ENCODE data around the gene GKN1.
A peak's percentile ranks its signal among the peaks of the same experiment; 100 is the strongest.

The GKN1 gene

GRCh38 chr2:69010437-69011194 is 36.2 kb downstream of the GKN1 start:
- DNase-seq: no peak

GRCh38 chr2:69011611-69012157 is 37.2 kb downstream of the GKN1 start:
- DNase-seq: no peak

- DNase-seq: no peak
These were observed 38.1 kb downstream of the GKN1 start for GRCh38 chr2:69012310-69013141.

GRCh38 chr2:69013142-69013839 is 38.9 kb downstream of the GKN1 start, which contains the start of gene ANTXR1:
TSS of gene ANTXR1 (plus strand) at chr2:69013179. CDS start at chr2:69013500, 321 bp downstream.
- peak; percentile 11 for DNase-seq

GRCh38 chr2:69013840-69014821 is 39.7 kb downstream of the GKN1 start:
- no peak for DNase-seq

- DNase-seq: no peak
These were observed 42.6 kb downstream of the GKN1 start for GRCh38 chr2:69017080-69017479.

GRCh38 chr2:69017835-69018234 is 43.4 kb downstream of the GKN1 start:
- no peak for DNase-seq

- no peak for DNase-seq
These were observed 44.3 kb downstream of the GKN1 start for GRCh38 chr2:69018678-69019095.

- no peak for DNase-seq
These were observed 46.3 kb downstream of the GKN1 start for GRCh38 chr2:69020496-69021426.

- DNase-seq: no peak
These were observed 47.3 kb downstream of the GKN1 start for GRCh38 chr2:69021727-69022126.

- DNase-seq: no peak
These were observed 48.1 kb downstream of the GKN1 start for GRCh38 chr2:69022548-69022947.

- DNase-seq: no peak
These were observed 48.8 kb downstream of the GKN1 start for GRCh38 chr2:69023236-69023635.

- peak; percentile 3 for DNase-seq
These were observed 51.6 kb downstream of the GKN1 start for GRCh38 chr2:69026026-69026425.

- DNase-seq: no peak
These were observed 52.4 kb downstream of the GKN1 start for GRCh38 chr2:69026691-69027459.
